Smooth muscle cell (in vitro differentiated cells): ENCODE measurements around the gene CTAGE1. TPM values are rescaled to one million over a fixed set of nuclear protein-coding genes. Genes with fewer than 3 reads are reported as not detected.

Experiments used
- DNase-seq: peaks from one replicate; lab custom pipeline; 2025; ENCODE audit not compliant: unreplicated experiment; lab: John Stamatoyannopoulos, UW
- H2AFZ ChIP-seq: fragments of 200-600 bp; sonication (generic); 2 replicates; pipeline ENCODE4 v1.6.0; 2016; ENCODE audit warnings: antibody characterized with exemption, low read depth, mild to moderate bottlenecking
- H3F3A ChIP-seq: fragments of 200-600 bp; sonication (generic); 2 replicates; pipeline ENCODE4 v1.6.0; 2017; ENCODE audit warnings: antibody characterized with exemption, low read depth
- H3K27ac ChIP-seq: fragments of 200-600 bp; sonication (generic); 2 replicates; pipeline ENCODE4 v1.5.1; 2016; ENCODE audit warnings: low read depth, mild to moderate bottlenecking
- H3K27me3 ChIP-seq: fragments of 200-600 bp; sonication (generic); 2 replicates; pipeline ENCODE4 v1.6.1; 2016; ENCODE audit warnings: low read depth, mild to moderate bottlenecking
- H3K36me3 ChIP-seq: fragments of 200-600 bp; sonication (generic); 2 replicates; pipeline ENCODE4 v1.5.1; 2016; ENCODE audit warnings: low read depth
- H3K4me1 ChIP-seq: fragments of 200-600 bp; sonication (generic); 2 replicates; pipeline ENCODE4 v1.5.1; 2016; ENCODE audit warnings: low read depth
- H3K4me2 ChIP-seq: fragments of 200-600 bp; sonication (generic); 2 replicates; pipeline ENCODE4 v1.6.0; 2016; ENCODE audit warnings: mild to moderate bottlenecking
- H3K4me3 ChIP-seq: fragments of 200-600 bp; sonication (generic); 2 replicates; pipeline ENCODE4 v1.5.1; 2016; ENCODE audit warnings: mild to moderate bottlenecking
- H3K79me2 ChIP-seq: fragments of 200-600 bp; sonication (generic); 2 replicates; pipeline ENCODE4 v1.6.0; 2016; ENCODE audit warnings: low read depth, mild to moderate bottlenecking
- H3K9ac ChIP-seq: fragments of 200-600 bp; sonication (generic); 2 replicates; pipeline ENCODE4 v1.6.0; 2016; ENCODE audit warnings: low read depth
- H3K9me3 ChIP-seq: fragments of 200-600 bp; sonication (generic); replicated peaks from 2 replicates; pipeline ENCODE4 v1.5.1; 2016; ENCODE audit warnings: low read depth
- H4K20me1 ChIP-seq: fragments of 200-600 bp; sonication (generic); 2 replicates; pipeline ENCODE4 v1.6.0; 2016; ENCODE audit warnings: low read depth
- WGBS: methylation state at CpG from one replicate; pipeline ENCODE4 v1.1.7; 2016; ENCODE audit warnings: low lambda C conversion rate; 5-methylcytosine and 5-hydroxymethylcytosine counted together
- polyA plus RNA-seq: library from polyadenylated mRNA; unstranded; fragments of >200 nt; fragmentation: Nextera tagmentation; extraction: Ambion mirVana; gene quantifications from 2 replicates; pipeline ENCODE4 v1.2.1, GENCODE V29; 2016
- total RNA-seq: library from RNA; depleted of rRNA; stranded (reverse); fragments of >200 nt; gene quantifications from 2 replicates; pipeline ENCODE4 v1.2.3, GENCODE V29; 2014
- TF ChIP-seq, protein P1 (sequence below): fragments of 200-600 bp; sonication (generic); IDR thresholded peaks from 2 replicates; pipeline ENCODE4 v1.5.1; 2017; ENCODE audit warnings: borderline replicate concordance, mild to moderate bottlenecking, antibody characterized with exemption; ENCODE audit not compliant: insufficient read depth, poor library complexity, severe bottlenecking

The CTAGE1 gene
- total and polyA plus RNA-seq, 2 experiments from 2014 or later, result not detected

DNA sequence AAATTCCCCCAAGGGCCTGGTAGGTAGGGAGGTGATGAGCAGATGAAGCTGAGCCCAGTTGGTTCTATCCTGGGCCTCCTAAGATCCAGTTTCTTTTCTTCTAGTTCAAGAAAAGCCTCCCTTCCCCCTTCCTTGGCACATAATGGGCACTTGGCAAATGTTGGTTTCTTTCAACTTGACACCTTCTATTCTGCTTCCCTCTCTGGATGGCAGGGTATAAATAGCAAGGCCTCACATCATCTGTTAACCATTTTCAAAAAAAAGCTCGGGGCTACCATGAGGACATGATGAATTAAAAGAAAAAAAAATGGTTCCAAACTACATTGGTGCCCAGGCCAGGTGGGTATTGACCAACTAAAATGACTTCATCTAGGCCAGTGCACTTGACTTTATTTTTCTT lies 29.9 kb downstream of the CTAGE1 start:
- WGBS, result 95% methylated on average over 1 of the region's 1 CpG
- TF ChIP-seq, protein P1, sequence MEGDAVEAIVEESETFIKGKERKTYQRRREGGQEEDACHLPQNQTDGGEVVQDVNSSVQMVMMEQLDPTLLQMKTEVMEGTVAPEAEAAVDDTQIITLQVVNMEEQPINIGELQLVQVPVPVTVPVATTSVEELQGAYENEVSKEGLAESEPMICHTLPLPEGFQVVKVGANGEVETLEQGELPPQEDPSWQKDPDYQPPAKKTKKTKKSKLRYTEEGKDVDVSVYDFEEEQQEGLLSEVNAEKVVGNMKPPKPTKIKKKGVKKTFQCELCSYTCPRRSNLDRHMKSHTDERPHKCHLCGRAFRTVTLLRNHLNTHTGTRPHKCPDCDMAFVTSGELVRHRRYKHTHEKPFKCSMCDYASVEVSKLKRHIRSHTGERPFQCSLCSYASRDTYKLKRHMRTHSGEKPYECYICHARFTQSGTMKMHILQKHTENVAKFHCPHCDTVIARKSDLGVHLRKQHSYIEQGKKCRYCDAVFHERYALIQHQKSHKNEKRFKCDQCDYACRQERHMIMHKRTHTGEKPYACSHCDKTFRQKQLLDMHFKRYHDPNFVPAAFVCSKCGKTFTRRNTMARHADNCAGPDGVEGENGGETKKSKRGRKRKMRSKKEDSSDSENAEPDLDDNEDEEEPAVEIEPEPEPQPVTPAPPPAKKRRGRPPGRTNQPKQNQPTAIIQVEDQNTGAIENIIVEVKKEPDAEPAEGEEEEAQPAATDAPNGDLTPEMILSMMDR, result no peak
- no peaks in the 10 kb centered on the region for H3K36me3 ChIP-seq
- no peaks in the 10 kb centered on the region for H4K20me1 ChIP-seq
- no peaks in the 10 kb centered on the region for H3K9me3 ChIP-seq
- no peak overlapping the region for H2AFZ ChIP-seq
- no peak overlapping the region for H3K27ac ChIP-seq
- H3K79me2 ChIP-seq, result no peaks in the 10 kb centered on the region
- no peak overlapping the region for H3K4me3 ChIP-seq
- DNase-seq, result no peak
- no peak overlapping the region for H3K4me2 ChIP-seq
- H3K4me1 ChIP-seq, result no peaks in the 10 kb centered on the region
- H3K9ac ChIP-seq, result no peak overlapping the region
- H3F3A ChIP-seq, result peaks cover 5% of the 10 kb centered on the region
- no peaks in the 10 kb centered on the region for H3K27me3 ChIP-seq

DNA sequence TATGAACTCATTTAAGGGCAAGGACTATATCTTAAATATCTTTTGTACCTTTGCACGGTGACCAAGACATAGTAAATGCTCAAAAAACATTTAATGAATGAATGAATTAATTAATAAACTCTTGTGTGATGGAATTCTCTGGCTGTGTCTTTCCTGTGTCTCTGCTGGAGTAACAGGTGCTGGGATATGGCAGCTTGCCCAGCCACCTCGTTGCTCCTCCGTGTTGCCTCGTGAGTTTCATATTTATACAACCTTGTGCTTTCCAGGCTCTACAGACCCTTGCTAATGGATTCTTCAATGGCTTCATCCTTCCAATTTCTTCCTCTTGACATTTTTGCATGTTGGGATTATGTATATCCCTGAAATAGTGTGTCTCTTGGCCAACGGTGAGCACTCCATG lies 30.4 kb downstream of the CTAGE1 start:
- no peaks in the 10 kb centered on the region for H3K9me3 ChIP-seq
- no peak for DNase-seq
- H3K27ac ChIP-seq, result no peak overlapping the region
- 94% methylated on average over 5 of the region's 5 CpGs for WGBS
- H2AFZ ChIP-seq, result no peak overlapping the region
- H3K4me3 ChIP-seq, result no peak overlapping the region
- no peak overlapping the region for H3K4me2 ChIP-seq
- no peaks in the 10 kb centered on the region for H4K20me1 ChIP-seq
- no peaks in the 10 kb centered on the region for H3K79me2 ChIP-seq
- H3K27me3 ChIP-seq, result no peaks in the 10 kb centered on the region
- TF ChIP-seq, protein P1, result no peak
- peaks cover 5% of the 10 kb centered on the region for H3F3A ChIP-seq
- H3K4me1 ChIP-seq, result no peaks in the 10 kb centered on the region
- H3K9ac ChIP-seq, result no peak overlapping the region
- H3K36me3 ChIP-seq, result no peaks in the 10 kb centered on the region

DNA sequence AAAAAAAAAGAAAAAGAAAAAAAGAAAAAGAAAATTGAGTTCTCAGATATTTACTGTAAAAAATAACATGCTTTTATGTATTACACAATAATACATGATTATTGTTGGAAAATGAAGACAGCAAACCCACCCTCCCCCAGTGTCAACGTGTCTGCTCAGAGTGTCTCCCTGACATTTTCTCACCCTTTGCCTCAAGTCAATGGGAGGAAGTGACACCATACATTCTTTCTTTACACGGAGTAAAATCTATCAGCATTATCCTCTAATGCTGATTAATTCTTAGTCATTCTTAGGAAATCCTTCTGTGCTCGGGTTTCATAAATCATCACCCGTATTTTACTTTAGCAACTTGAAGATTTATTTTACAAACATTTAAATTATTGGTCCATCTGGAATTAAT lies 32.0 kb downstream of the CTAGE1 start:
- H2AFZ ChIP-seq, result no peak overlapping the region
- no peak for DNase-seq
- H3K4me2 ChIP-seq, result peak overlapping the region; percentile 4
- no peaks in the 10 kb centered on the region for H4K20me1 ChIP-seq
- H3K79me2 ChIP-seq, result no peaks in the 10 kb centered on the region
- H3K27me3 ChIP-seq, result no peaks in the 10 kb centered on the region
- no peak overlapping the region for H3K4me3 ChIP-seq
- H3K9ac ChIP-seq, result no peak overlapping the region
- H3K27ac ChIP-seq, result peak overlapping the region; percentile 19
- TF ChIP-seq, protein P1, result no peak
- 20% methylated on average over 4 of the region's 4 CpGs for WGBS
- H3K9me3 ChIP-seq, result no peaks in the 10 kb centered on the region
- no peaks in the 10 kb centered on the region for H3F3A ChIP-seq
- H3K36me3 ChIP-seq, result no peaks in the 10 kb centered on the region
- no peaks in the 10 kb centered on the region for H3K4me1 ChIP-seq

DNA sequence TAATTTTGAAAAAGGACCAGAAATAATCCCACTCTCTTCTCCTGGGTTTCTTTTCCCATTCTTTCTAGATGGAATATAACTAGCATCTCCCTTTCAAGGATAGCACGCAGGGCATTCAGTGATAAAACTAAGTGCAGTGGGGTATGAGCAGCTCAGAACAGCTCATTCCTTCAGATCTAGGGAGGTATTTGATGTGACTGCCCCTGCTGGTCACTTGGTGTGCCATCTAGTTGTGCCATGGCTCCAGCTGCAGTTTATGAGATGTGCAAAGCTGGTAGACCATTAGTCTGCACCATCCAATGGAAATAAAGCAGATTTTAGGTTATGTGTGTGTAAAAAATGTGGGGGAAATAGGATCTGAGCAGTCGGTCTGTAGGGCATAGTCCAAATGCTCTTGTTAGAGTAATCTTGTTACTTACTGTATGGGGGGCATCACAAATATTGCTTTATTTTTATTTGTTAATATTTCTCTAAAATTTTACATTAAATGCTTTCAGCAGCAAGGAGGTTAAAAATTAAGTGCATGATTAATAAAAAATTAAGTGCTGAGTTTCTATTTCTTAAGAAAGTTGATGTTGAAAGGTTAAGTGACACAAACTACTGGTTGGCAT lies 38.9 kb downstream of the CTAGE1 start:
- H3K4me2 ChIP-seq, result no peak overlapping the region
- DNase-seq, result no peak
- H3K4me1 ChIP-seq, result no peaks in the 10 kb centered on the region
- no peaks in the 10 kb centered on the region for H3K9me3 ChIP-seq
- WGBS, result 72% methylated on average over 2 of the region's 2 CpGs
- H3K79me2 ChIP-seq, result no peaks in the 10 kb centered on the region
- TF ChIP-seq, protein P1, result peak; percentile 39
- no peak overlapping the region for H3K27ac ChIP-seq
- H3K36me3 ChIP-seq, result no peaks in the 10 kb centered on the region
- H3K27me3 ChIP-seq, result no peaks in the 10 kb centered on the region
- H3F3A ChIP-seq, result no peaks in the 10 kb centered on the region
- no peak overlapping the region for H3K9ac ChIP-seq
- H3K4me3 ChIP-seq, result no peak overlapping the region
- no peaks in the 10 kb centered on the region for H4K20me1 ChIP-seq
- H2AFZ ChIP-seq, result no peak overlapping the region
